HG02840 (cell line): Measurements from ENCODE around the gene KIF26B.

ENCODE experiments used
- ATAC-seq: cut with Tn5 transposase; IDR thresholded peaks from one replicate; pipeline ENCODE4 v1.9.1; 2021; ENCODE audit warnings: mild to moderate bottlenecking, moderate library complexity, moderate number of reproducible peaks; ENCODE audit not compliant: unreplicated experiment, low FRiP score

The KIF26B gene

GRCh38 chr1:245541369-245541768 is 386.6 kb downstream of the KIF26B start:
- ATAC-seq = no peak

GRCh38 chr1:245542365-245542764 is 387.6 kb downstream of the KIF26B start:
- no peak for ATAC-seq

GRCh38 chr1:245544236-245544635 is 389.5 kb downstream of the KIF26B start:
- ATAC-seq = no peak

- no peak for ATAC-seq
Measured at GRCh38 chr1:245546875-245547274, 392.1 kb downstream of the KIF26B start.

GRCh38 chr1:245549996-245550719 is 395.4 kb downstream of the KIF26B start:
- no peak for ATAC-seq

GRCh38 chr1:245550720-245551043 is 395.9 kb downstream of the KIF26B start:
- ATAC-seq = no peak

- ATAC-seq = no peak
Measured at GRCh38 chr1:245551536-245551935, 396.8 kb downstream of the KIF26B start.

GRCh38 chr1:245552331-245552730 is 397.5 kb downstream of the KIF26B start:
- ATAC-seq = no peak

GRCh38 chr1:245556057-245556456 is 401.3 kb downstream of the KIF26B start:
- no peak for ATAC-seq

GRCh38 chr1:245558069-245558468 is 403.3 kb downstream of the KIF26B start:
- ATAC-seq = no peak

GRCh38 chr1:245560316-245560859 is 405.6 kb downstream of the KIF26B start:
- no peak for ATAC-seq

- no peak for ATAC-seq
Measured at GRCh38 chr1:245561665-245562234, 407.0 kb downstream of the KIF26B start.

- no peak for ATAC-seq
Measured at GRCh38 chr1:245566134-245566533, 411.3 kb downstream of the KIF26B start.

- ATAC-seq = no peak
Measured at GRCh38 chr1:245566952-245567351, 412.2 kb downstream of the KIF26B start.

GRCh38 chr1:245571815-245572294 is 417.1 kb downstream of the KIF26B start:
- ATAC-seq = no peak

GRCh38 chr1:245572709-245573108 is 417.9 kb downstream of the KIF26B start:
- ATAC-seq = no peak

GRCh38 chr1:245575710-245576109 is 420.9 kb downstream of the KIF26B start:
- ATAC-seq = no peak

- no peak for ATAC-seq
Measured at GRCh38 chr1:245576323-245576722, 421.5 kb downstream of the KIF26B start.

GRCh38 chr1:245577191-245578157 is 422.7 kb downstream of the KIF26B start:
- ATAC-seq = no peak

- ATAC-seq = no peak
Measured at GRCh38 chr1:245578308-245578707, 423.5 kb downstream of the KIF26B start.

GRCh38 chr1:245578771-245579170 is 424.0 kb downstream of the KIF26B start:
- ATAC-seq = no peak
